Suprapubic skin (tissue), 3 donors: ENCODE measurements around the gene CXXC1.

Experiments
- CTCF ChIP-seq, 2 donors: fragments of 200-600 bp in 1 of 2; fragments of 450-650 bp in 1 of 2; sonication (generic) in 1 of 2; IDR thresholded peaks; one replicate each; pipeline ENCODE4 v1.5.1; 2016 to 2019; ENCODE audit warnings: antibody characterized with exemption in 2 of 2, mild to moderate bottlenecking in 1 of 2, moderate library complexity in 1 of 2
- POLR2A ChIP-seq, 2 donors: fragments of 450-650 bp; IDR thresholded peaks; one replicate each; pipeline ENCODE4 v1.6.1; 2017; ENCODE audit warnings: antibody characterized with exemption in 2 of 2, mild to moderate bottlenecking in 2 of 2, moderate library complexity in 2 of 2

- TF ChIP-seq CTCF (IDR thresholded peaks at IDR 0.05) (no peak), POLR2A (IDR thresholded peaks at IDR 0.05) (no peak)
Measured at GRCh38 chr18:50315100-50315871, 27.8 kb upstream of the CXXC1 start.
